ENCODE results near the gene GDPD3. TPM values are rescaled to one million over a fixed set of nuclear protein-coding genes. Genes with fewer than 3 reads are reported as not detected.

GDPD3 gene
- total RNA-seq, 3 donors from 2014 or later, result 1.6 to 7.3 (median 2.0) TPM

- Histone ChIP-seq H3K36me3 (no peaks in the 10 kb centered on the region), H3K4me1 (no peaks in the 10 kb centered on the region), H3K27me3 (no peaks in the 10 kb centered on the region), H3K9me3 (no peaks in the 10 kb centered on the region), H3K4me3 (no peak overlapping the region), H3K27ac (no peak overlapping the region)
- TF ChIP-seq POLR2AphosphoS5 (IDR thresholded peaks at IDR 0.05) (no peak), CTCF (IDR thresholded peaks at IDR 0.05) (no peak), POLR2A (IDR thresholded peaks at IDR 0.05) (no peak)
- intact Hi-C loops (cut with DNase I; ENCODE audit: low total_unique reads), result no loop called here
- DNase-seq (ENCODE audit: low spot score in 2 of 2), result no peak
These were observed 30.0 kb upstream of the GDPD3 start for GRCh38 chr16:30143347-30143702.

GRCh38 chr16:30142672-30143346 lies 29.5 kb upstream of the GDPD3 start:
- Histone ChIP-seq H3K36me3 (no peaks in the 10 kb centered on the region), H3K4me1 (no peaks in the 10 kb centered on the region), H3K27me3 (no peaks in the 10 kb centered on the region), H3K4me3 (no peak overlapping the region), H3K27ac (no peak overlapping the region), H3K9me3 (no peaks in the 10 kb centered on the region)
- no peak for TF ChIP-seq POLR2A (IDR thresholded peaks at IDR 0.05)
- no peak for TF ChIP-seq CTCF (IDR thresholded peaks at IDR 0.05)
- TF ChIP-seq POLR2AphosphoS5 (IDR thresholded peaks at IDR 0.05), result no peak
- intact Hi-C loops (cut with DNase I; ENCODE audit: low total_unique reads), result no loop called here
- DNase-seq (ENCODE audit: low spot score in 2 of 2), result no peak

- H3K4me1 ChIP-seq, result no peaks in the 10 kb centered on the region
- no peaks in the 10 kb centered on the region for H3K36me3 ChIP-seq
- intact Hi-C loops (cut with DNase I; ENCODE audit: low total_unique reads), result no loop called here
- TF ChIP-seq POLR2AphosphoS5 (IDR thresholded peaks at IDR 0.05), result no peak
- TF ChIP-seq POLR2A (IDR thresholded peaks at IDR 0.05), result no peak
- TF ChIP-seq CTCF (IDR thresholded peaks at IDR 0.05), result no peak
- no peaks in the 10 kb centered on the region for H3K9me3 ChIP-seq
- H3K4me3 ChIP-seq, result no peak overlapping the region
- no peaks in the 10 kb centered on the region for H3K27me3 ChIP-seq
- no peak for DNase-seq (ENCODE audit: low spot score in 2 of 2)
- no peak overlapping the region for H3K27ac ChIP-seq
These were observed 28.4 kb upstream of the GDPD3 start for GRCh38 chr16:30141750-30142149.

- no peak overlapping the region for H3K4me3 ChIP-seq
- TF ChIP-seq POLR2AphosphoS5 (IDR thresholded peaks at IDR 0.05) (no peak), POLR2A (IDR thresholded peaks at IDR 0.05) (no peak), CTCF (IDR thresholded peaks at IDR 0.05) (no peak)
- no peaks in the 10 kb centered on the region for H3K4me1 ChIP-seq
- H3K9me3 ChIP-seq, result no peaks in the 10 kb centered on the region
- intact Hi-C loops (cut with DNase I; ENCODE audit: low total_unique reads), result no loop called here
- H3K36me3 ChIP-seq, result no peaks in the 10 kb centered on the region
- no peaks in the 10 kb centered on the region for H3K27me3 ChIP-seq
- H3K27ac ChIP-seq, result no peak overlapping the region
- DNase-seq (ENCODE audit: low spot score in 2 of 2), result no peak
These were observed 26.5 kb upstream of the GDPD3 start for GRCh38 chr16:30139583-30140481.

GRCh38 chr16:30137897-30138296 lies 24.6 kb upstream of the GDPD3 start:
- no peak for TF ChIP-seq CTCF (IDR thresholded peaks at IDR 0.05)
- no peak for TF ChIP-seq POLR2A (IDR thresholded peaks at IDR 0.05)
- TF ChIP-seq POLR2AphosphoS5 (IDR thresholded peaks at IDR 0.05), result no peak
- H3K4me3 ChIP-seq, result no peak overlapping the region
- no peak overlapping the region for H3K27ac ChIP-seq
- no peaks in the 10 kb centered on the region for H3K36me3 ChIP-seq
- no peak for DNase-seq (ENCODE audit: low spot score in 2 of 2)
- no peaks in the 10 kb centered on the region for H3K4me1 ChIP-seq
- no peaks in the 10 kb centered on the region for H3K27me3 ChIP-seq
- intact Hi-C loops (cut with DNase I; ENCODE audit: low total_unique reads), result no loop called here
- H3K9me3 ChIP-seq, result no peaks in the 10 kb centered on the region

Data from breast epithelium (tissue), 4 donors.